Endothelial cell of umbilical vein (primary cell): ENCODE measurements around the gene TAAR9. TPM values are rescaled to one million over a fixed set of nuclear protein-coding genes. Genes with fewer than 3 reads are reported as not detected.

Experiments
- BruUV-seq: library from RNA; stranded (reverse); fragments of 400-500 nt; replicated peaks from 2 replicates; lab custom pipeline; 2021; lab: Mats Ljungman, UMichigan
- CTCF ChIA-PET: fragments of 300-600, 350-600 bp; sonication (Branson Sonifier 250); formaldehyde crosslinking; loops from one replicate; lab custom pipeline; 2021; ENCODE audit warnings: antibody characterized with exemption, inconsistent platforms; lab: Charles Lee
- POLR2A ChIA-PET: fragments of 300-600, 350-600 bp; sonication (Branson Sonifier 250); formaldehyde crosslinking; loops from one replicate; lab custom pipeline; 2021; ENCODE audit warnings: antibody characterized with exemption, inconsistent platforms; lab: Charles Lee
- DNase-seq: peaks from one replicate; pipeline ENCODE4 v3.0.0-alpha.2; 2011; ENCODE audit warnings: low read depth, low spot score
- FAIRE-seq: peaks from 2 replicates; lab custom pipeline; 2011; peaks lifted over from hg19 to GRCh38; lab: Jason Lieb, UNC
- H2AFZ ChIP-seq: 2 replicates; pipeline ENCODE4 v1.6.0; 2012; ENCODE audit warnings: low read depth, low read length, control low read depth, inconsistent platforms
- H3K27ac ChIP-seq: 2 replicates; pipeline ENCODE4 v1.5.1; 2011; ENCODE audit warnings: low read depth, mild to moderate bottlenecking, control low read depth, low read length, moderate library complexity; ENCODE audit not compliant: insufficient read depth
- H3K27me3 ChIP-seq, 2 experiments: 2 replicates each; pipeline versions ENCODE4 v1.6.0 to v1.6.1; 2011; ENCODE audit warnings: low read length in 2 of 2, mixed read lengths in 1 of 2; ENCODE audit not compliant: control insufficient read depth in 2 of 2, insufficient read depth in 2 of 2
- H3K36me3 ChIP-seq, 2 experiments: 2 replicates in 1 of 2; 3 replicates in 1 of 2; pipeline ENCODE4 v1.5.1; 2011; ENCODE audit warnings: low read length in 2 of 2, mild to moderate bottlenecking in 1 of 2, moderate library complexity in 1 of 2; ENCODE audit not compliant: control insufficient read depth in 2 of 2, insufficient read depth in 2 of 2; ENCODE audit errors: extremely low read depth in 1 of 2
- H3K4me1 ChIP-seq: 3 replicates; pipeline ENCODE4 v1.5.1; 2011; ENCODE audit warnings: mild to moderate bottlenecking, low read length; ENCODE audit not compliant: control insufficient read depth, insufficient read depth; ENCODE audit errors: extremely low read depth
- H3K4me2 ChIP-seq: 2 replicates; pipeline ENCODE4 v1.6.1; 2011; ENCODE audit warnings: low read length, control low read depth, mixed read lengths; ENCODE audit not compliant: insufficient read depth
- H3K4me3 ChIP-seq, 3 experiments: fragments of 200-600 bp in 1 of 3; sonication (generic), shearing (Covaris generic) in 1 of 3; replicated peaks in 1 of 3; 2 replicates each; pipeline ENCODE4 v1.5.1; 2011 to 2016; ENCODE audit warnings: control low read depth in 3 of 3, low read length in 3 of 3, mild to moderate bottlenecking in 2 of 3, inconsistent platforms in 1 of 3, low read depth in 1 of 3, moderate library complexity in 1 of 3; ENCODE audit not compliant: insufficient read depth in 1 of 3
- H3K79me2 ChIP-seq: 2 replicates; pipeline ENCODE4 v1.6.0; 2012; ENCODE audit warnings: low read length, inconsistent platforms; ENCODE audit not compliant: control insufficient read depth, insufficient read depth
- H3K9ac ChIP-seq: replicated peaks from 2 replicates; pipeline ENCODE3; 2011; ENCODE audit warnings: low read length, control low read depth; ENCODE audit not compliant: insufficient read depth; ENCODE audit errors: extremely low read depth
- H3K9me1 ChIP-seq: replicated peaks from 3 replicates; pipeline ENCODE4 v1.6.0; 2011; ENCODE audit warnings: mild to moderate bottlenecking, low read length; ENCODE audit not compliant: control insufficient read depth, insufficient read depth; ENCODE audit errors: extremely low read depth
- H3K9me3 ChIP-seq: replicated peaks from 2 replicates; pipeline ENCODE4 v1.5.1; 2012; ENCODE audit warnings: low read length, inconsistent platforms; ENCODE audit not compliant: control insufficient read depth, insufficient read depth
- H4K20me1 ChIP-seq: replicated peaks from 2 replicates; pipeline ENCODE3; 2011; ENCODE audit warnings: mild to moderate bottlenecking, low read length; ENCODE audit not compliant: control insufficient read depth, insufficient read depth; ENCODE audit errors: extremely low read depth
- CTCF ChIP-seq, 2 donors: IDR thresholded peaks; 1 replicate in 1 of 2; 2 replicates in 1 of 2; pipeline ENCODE4 v1.5.1; 2011; ENCODE audit warnings: low read length in 2 of 2, mild to moderate bottlenecking in 2 of 2, moderate library complexity in 2 of 2, control low read depth in 1 of 2, inconsistent platforms in 1 of 2, low read depth in 1 of 2; ENCODE audit not compliant: insufficient read depth in 1 of 2; ENCODE audit errors: extremely low read depth in 1 of 2
- EZH2 ChIP-seq: IDR thresholded peaks from 2 replicates; pipeline ENCODE4 v1.6.1; 2012; ENCODE audit warnings: borderline replicate concordance, low read depth, mild to moderate bottlenecking, moderate library complexity, low read length, inconsistent platforms; ENCODE audit not compliant: severe bottlenecking
- FOS ChIP-seq: IDR thresholded peaks from 2 replicates; pipeline ENCODE4 v1.6.1; 2011; ENCODE audit warnings: mild to moderate bottlenecking, low read length, moderate library complexity, borderline replicate concordance; ENCODE audit not compliant: insufficient read depth
- GATA2 ChIP-seq: IDR thresholded peaks from 2 replicates; pipeline ENCODE4 v1.7.0; 2011; ENCODE audit warnings: low read depth, mild to moderate bottlenecking, moderate library complexity, mixed read lengths, low read length; ENCODE audit not compliant: insufficient read length, insufficient read depth
- JUN ChIP-seq: IDR thresholded peaks from 2 replicates; pipeline ENCODE4 v1.6.1; 2011; ENCODE audit warnings: borderline replicate concordance, low read depth; ENCODE audit not compliant: insufficient read length, insufficient read depth
- MAX ChIP-seq: IDR thresholded peaks from 2 replicates; pipeline ENCODE4 v1.6.1; 2011; ENCODE audit not compliant: insufficient read depth, insufficient read length
- MYC ChIP-seq: IDR thresholded peaks from one replicate; pipeline ENCODE4 v1.6.1; 2011; ENCODE audit warnings: mild to moderate bottlenecking, low read depth, low read length
- POLR2A ChIP-seq: IDR thresholded peaks from 2 replicates; pipeline ENCODE4 v1.6.1; 2012; ENCODE audit warnings: low read depth, mild to moderate bottlenecking, control low read depth, low read length
- POLR2AphosphoS5 ChIP-seq: IDR thresholded peaks from 2 replicates; pipeline ENCODE4 v1.6.1; 2012; ENCODE audit warnings: low read depth, mild to moderate bottlenecking, control low read depth, low read length, moderate library complexity; ENCODE audit not compliant: insufficient read depth
- dilution Hi-C: fragments of 300-500 bp; cut with MboI; formaldehyde crosslinking; loops from one replicate; pipeline ENCODE4 v1.15.0; 2019; ENCODE audit warnings: low sequenced_read_pairs; ENCODE audit not compliant: extremely low pct_ligation_motif_present
- intact Hi-C: fragments of 100-400 bp; cut with micrococcal nuclease; formaldehyde crosslinking; loops from one replicate; pipeline ENCODE4 v1.10.0; 2022
- polyA plus RNA-seq, 4 experiments: library from polyadenylated mRNA; depleted of rRNA in 3 of 4; stranded (reverse) in 3 of 4; unstranded in 1 of 4; fragments of >200 nt; gene quantifications; 2 replicates each; pipeline versions ENCODE4 v1.2.1 to v1.2.3, GENCODE V29; 2011 to 2012; ENCODE audit warnings: missing spikeins in 1 of 4
- total RNA-seq: library from RNA; stranded (reverse); gene quantifications from 2 replicates; pipeline ENCODE4 v1.2.3, GENCODE V29; 2021

TAAR9 gene
- total and polyA plus RNA-seq, 2 donors (not counting 3 experiments of a cell fraction or from before 2014, with no cell fraction given): not detected

GRCh38 chr6:132526461-132526860 is 11.6 kb upstream of the TAAR9 start:
- Histone ChIP-seq H3K79me2 (no peaks in the 10 kb centered on the region), H3K4me1 (no peaks in the 10 kb centered on the region), H3K4me2 (no peak overlapping the region), H2AFZ (no peak overlapping the region), H3K4me3 (no peak overlapping the region), H3K9ac (no peak overlapping the region), H3K27ac (no peak overlapping the region), H4K20me1 (no peaks in the 10 kb centered on the region), H3K36me3 (no peaks in the 10 kb centered on the region), H3K9me3 (no peaks in the 10 kb centered on the region), H3K27me3 (peaks cover 10 to 30% of the 10 kb centered on the region in 2 experiments), H3K9me1 (no peaks in the 10 kb centered on the region)
- no peak for DNase-seq
- POLR2A ChIA-PET: no interaction called here
- CTCF ChIA-PET: interaction anchor here (1.1 kb wide), 2 partner anchors 9 to 14 kb away, joined by 5 to 6 read pairs; partner anchors contain the start of gene STX7
- no peak for FAIRE-seq
- intact Hi-C loops (no loop called here), dilution Hi-C loops (no loop called here)
- no peak for TF ChIP-seq MYC
- no peak for TF ChIP-seq POLR2AphosphoS5
- TF ChIP-seq FOS: no peak
- TF ChIP-seq MAX: no peak
- TF ChIP-seq GATA2: no peak
- TF ChIP-seq JUN: no peak
- no peak for TF ChIP-seq EZH2
- no peak for TF ChIP-seq POLR2A
- TF ChIP-seq CTCF (IDR thresholded peaks at IDR 0.05; ENCODE audit: extremely low read depth in 1 of 2, insufficient read depth in 1 of 2, low read depth in 1 of 2, low read length in 2 of 2): no peak
- no TSS peak for BruUV-seq
